ENCODE measurements around the gene DGKE. TPM values are rescaled to one million over a fixed set of nuclear protein-coding genes. Genes with fewer than 3 reads are reported as not detected.

Gene DGKE
- total RNA-seq, 4 donors from 2014 or later = 7.1 to 12.5 (median 11.1) TPM

DNA sequence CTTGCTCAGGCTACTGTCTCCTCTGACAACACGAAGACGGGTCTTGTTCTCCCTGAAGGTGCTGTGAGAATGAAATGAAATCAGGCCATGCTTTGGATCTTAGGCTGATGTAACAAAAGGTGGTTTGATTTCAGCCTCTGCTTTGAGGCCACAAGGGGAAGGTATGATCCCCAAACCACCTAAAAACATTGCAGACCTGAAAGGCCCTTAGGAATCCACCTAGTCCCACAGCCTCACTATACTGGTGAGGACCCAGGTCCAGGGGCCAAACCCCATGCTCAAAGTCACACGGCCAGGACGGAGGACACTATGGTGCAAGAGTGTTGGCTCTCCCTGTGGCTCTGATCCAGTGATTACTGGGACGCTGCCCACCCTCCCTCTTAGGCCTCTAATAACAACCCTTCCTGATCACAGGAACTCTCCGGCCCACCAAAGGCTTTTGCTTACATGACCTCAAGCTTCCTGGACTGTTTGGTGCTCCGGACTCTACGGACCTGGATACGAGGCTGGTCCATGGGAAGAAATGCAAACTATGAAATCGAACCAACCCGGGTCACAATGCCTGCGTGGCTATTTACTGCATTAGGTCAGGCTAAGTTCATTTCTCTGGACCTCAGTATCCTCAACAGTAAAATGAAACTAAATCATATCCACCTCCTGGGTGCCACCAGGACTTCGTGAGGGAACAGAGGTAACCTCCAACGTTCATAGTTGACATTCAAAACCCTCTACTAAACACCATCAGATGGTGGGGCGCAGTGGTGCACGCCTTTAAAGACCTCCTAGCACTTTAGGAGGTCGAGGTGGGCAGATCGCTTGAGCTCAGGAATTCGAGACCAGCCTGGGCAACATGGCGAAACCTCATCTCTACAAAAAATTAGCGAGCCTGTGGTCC is 78.4 kb downstream of the DGKE start:
- TF ChIP-seq POLR2AphosphoS5 (IDR thresholded peaks at IDR 0.05) = peak in 1 of 2 donors; percentile 20
- TF ChIP-seq, protein P1, sequence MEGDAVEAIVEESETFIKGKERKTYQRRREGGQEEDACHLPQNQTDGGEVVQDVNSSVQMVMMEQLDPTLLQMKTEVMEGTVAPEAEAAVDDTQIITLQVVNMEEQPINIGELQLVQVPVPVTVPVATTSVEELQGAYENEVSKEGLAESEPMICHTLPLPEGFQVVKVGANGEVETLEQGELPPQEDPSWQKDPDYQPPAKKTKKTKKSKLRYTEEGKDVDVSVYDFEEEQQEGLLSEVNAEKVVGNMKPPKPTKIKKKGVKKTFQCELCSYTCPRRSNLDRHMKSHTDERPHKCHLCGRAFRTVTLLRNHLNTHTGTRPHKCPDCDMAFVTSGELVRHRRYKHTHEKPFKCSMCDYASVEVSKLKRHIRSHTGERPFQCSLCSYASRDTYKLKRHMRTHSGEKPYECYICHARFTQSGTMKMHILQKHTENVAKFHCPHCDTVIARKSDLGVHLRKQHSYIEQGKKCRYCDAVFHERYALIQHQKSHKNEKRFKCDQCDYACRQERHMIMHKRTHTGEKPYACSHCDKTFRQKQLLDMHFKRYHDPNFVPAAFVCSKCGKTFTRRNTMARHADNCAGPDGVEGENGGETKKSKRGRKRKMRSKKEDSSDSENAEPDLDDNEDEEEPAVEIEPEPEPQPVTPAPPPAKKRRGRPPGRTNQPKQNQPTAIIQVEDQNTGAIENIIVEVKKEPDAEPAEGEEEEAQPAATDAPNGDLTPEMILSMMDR (IDR thresholded peaks at IDR 0.05) = no peak
- Histone ChIP-seq H3K9me3 (no peaks in the 10 kb centered on the region), H3K27me3 (no peaks in the 10 kb centered on the region), H3K4me1 (peaks cover 54 to 71% (median 63%) of the 10 kb centered on the region in 4 donors), H3K4me3 (peak overlapping the region; percentile 74 to 97 (median 82)), H3K27ac (replicated peaks in 1 of 4) (peak overlapping the region; percentile 83 to 93 (median 88)), H3K36me3 (peaks cover 4 to 17% (median 14%) of the 10 kb centered on the region in 4 donors)
- WGBS = 69% methylated on average over 17 of the region's 21 CpGs
- intact Hi-C loops (cut with DNase I) = loop anchor here (5.0 kb wide), 1 partner anchor 75 kb away; no protein-coding TSS in a partner anchor
- DNase-seq (ENCODE audit: extremely low spot score) = no peak

DNA sequence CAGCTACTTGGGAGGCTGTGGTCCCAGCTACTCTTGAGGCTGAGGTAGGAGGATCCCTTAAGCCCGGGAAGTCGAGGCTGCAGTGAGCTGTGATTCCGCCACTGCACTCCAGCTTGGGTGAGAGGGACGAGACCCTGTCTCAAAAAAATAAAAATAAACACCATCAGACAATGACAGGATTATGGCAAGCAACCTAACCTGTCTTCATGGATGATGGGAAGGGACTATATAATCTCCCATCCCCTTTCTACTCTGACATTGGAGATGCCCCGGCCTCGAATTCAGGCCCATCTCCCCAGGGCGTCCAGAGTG is 79.0 kb downstream of the DGKE start:
- peak overlapping the region; percentile 74 to 97 (median 82) for H3K4me3 ChIP-seq
- peak overlapping the region; percentile 83 to 93 (median 88) for H3K27ac ChIP-seq (replicated peaks in 1 of 4)
- DNase-seq (ENCODE audit: extremely low spot score) = no peak
- intact Hi-C loops (cut with DNase I) = loop anchor here (5.0 kb wide), 1 partner anchor 76 kb away; no protein-coding TSS in a partner anchor
- peaks cover 54 to 71% (median 63%) of the 10 kb centered on the region in 4 donors for H3K4me1 ChIP-seq
- no peaks in the 10 kb centered on the region for H3K9me3 ChIP-seq
- WGBS = 38% methylated on average over 7 of the region's 7 CpGs
- H3K36me3 ChIP-seq = peaks cover under 1 to 11% (median 8%) of the 10 kb centered on the region in 4 donors
- no peak for TF ChIP-seq POLR2A (IDR thresholded peaks at IDR 0.05; ENCODE audit: low read depth)
- no peak for TF ChIP-seq POLR2AphosphoS5 (IDR thresholded peaks at IDR 0.05)
- TF ChIP-seq, protein P1 (IDR thresholded peaks at IDR 0.05) = no peak
- H3K27me3 ChIP-seq = no peaks in the 10 kb centered on the region

DNA sequence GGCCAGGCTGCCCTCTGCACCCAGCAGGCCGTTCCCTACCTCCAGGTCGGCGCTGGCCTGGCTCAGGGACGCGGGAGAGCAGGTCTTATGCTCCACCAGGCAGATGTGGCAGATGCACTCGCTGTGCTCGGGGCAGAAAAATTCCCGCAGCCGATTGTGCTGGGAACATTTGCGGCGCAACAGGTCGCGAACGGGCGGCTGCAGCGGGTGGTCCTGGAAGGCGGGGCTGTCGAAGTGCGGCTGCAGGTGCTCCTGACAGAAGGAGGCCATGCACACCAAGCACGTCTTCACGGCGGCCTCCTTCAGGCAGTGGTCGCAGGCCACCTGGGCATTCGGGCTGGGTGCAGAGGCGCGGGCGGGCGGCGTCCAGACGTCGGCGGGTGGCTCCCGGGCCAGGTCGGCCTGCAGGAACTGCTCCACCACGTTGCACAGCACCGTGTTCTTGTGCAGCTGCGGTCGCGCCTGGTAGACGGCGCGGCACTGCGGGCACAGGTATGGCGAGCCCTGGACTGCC is 79.5 kb downstream of the DGKE start:
- H3K4me3 ChIP-seq = peak overlapping the region; percentile 74 to 97 (median 82)
- H3K9me3 ChIP-seq = no peaks in the 10 kb centered on the region
- DNase-seq (ENCODE audit: extremely low spot score) = no peak
- WGBS = 0% methylated on average over 1 of the region's 44 CpGs
- peaks cover 0 to 7% (median 4%) of the 10 kb centered on the region in 4 donors for H3K36me3 ChIP-seq
- intact Hi-C loops (cut with DNase I) = loop anchor here (5.0 kb wide), 1 partner anchor 76 kb away; no protein-coding TSS in a partner anchor
- no peak for TF ChIP-seq POLR2A (IDR thresholded peaks at IDR 0.05; ENCODE audit: low read depth)
- TF ChIP-seq POLR2AphosphoS5 (IDR thresholded peaks at IDR 0.05) = no peak
- no peak for TF ChIP-seq EP300 (IDR thresholded peaks at IDR 0.05)
- TF ChIP-seq, protein P1 (IDR thresholded peaks at IDR 0.05) = no peak
- H3K27ac ChIP-seq (replicated peaks in 1 of 4) = peak overlapping the region; percentile 83 to 93 (median 88)
- H3K27me3 ChIP-seq = no peaks in the 10 kb centered on the region
- peaks cover 50 to 69% (median 63%) of the 10 kb centered on the region in 4 donors for H3K4me1 ChIP-seq

DNA sequence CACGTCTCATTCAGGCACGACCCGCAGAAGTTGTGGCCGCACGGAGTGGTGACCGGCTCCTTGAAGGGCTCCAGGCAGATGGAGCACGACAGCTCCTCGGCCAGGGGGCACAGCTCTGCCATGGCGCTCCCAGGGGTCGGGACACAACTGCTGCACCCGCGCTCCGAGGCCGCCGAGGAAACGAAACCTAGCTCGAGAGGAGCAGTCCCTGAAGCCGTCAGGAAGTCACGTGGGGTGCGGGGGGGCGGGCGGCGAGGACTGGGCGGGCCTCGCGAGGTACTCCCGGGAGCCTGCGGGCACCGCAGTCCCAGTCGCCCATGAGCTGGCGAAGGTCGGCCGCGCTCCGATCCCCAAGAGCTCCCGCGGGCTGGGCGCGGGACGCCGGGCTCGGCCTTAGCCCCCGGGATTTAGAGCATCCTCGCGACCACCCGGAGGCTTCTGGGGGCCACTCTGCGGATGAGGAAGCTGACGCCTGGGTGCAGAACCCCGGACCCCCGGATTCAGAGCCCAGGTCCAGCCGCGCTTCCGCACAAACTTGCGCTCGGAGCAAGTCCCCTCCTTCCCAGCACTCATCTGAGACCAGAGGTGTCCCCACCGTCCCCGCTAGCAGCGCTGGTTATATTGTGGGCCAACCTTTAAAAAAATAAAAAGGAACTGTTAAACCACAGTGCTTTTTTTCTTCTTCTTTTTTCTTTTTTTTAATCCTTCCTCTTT is 80.1 kb downstream of the DGKE start, which contains the start of gene TRIM25:
Gene TRIM25 (minus strand): TSS at position 183 of the 714 bp plus-strand sequence. CDS start 61 bp downstream, at position 122.
- Histone ChIP-seq H3K4me1 (peaks cover 44 to 63% (median 60%) of the 10 kb centered on the region in 4 donors), H3K27ac (replicated peaks in 1 of 4) (peak within 1 kb of the TSS; percentile 83 to 93 (median 88)), H3K36me3 (peaks cover 0 to 2% (median under 1%) of the 10 kb centered on the region in 4 donors), H3K9me3 (no peaks in the 10 kb centered on the region), H3K27me3 (no peaks in the 10 kb centered on the region), H3K4me3 (peak within 1 kb of the TSS; percentile 74 to 97 (median 82))
- TF ChIP-seq, protein P1 (IDR thresholded peaks at IDR 0.05) = no peak
- TF ChIP-seq POLR2A (IDR thresholded peaks at IDR 0.05; ENCODE audit: low read depth) (peak; percentile 97), POLR2AphosphoS5 (IDR thresholded peaks at IDR 0.05) (peak; percentile 92 to 98)
- WGBS = 0% methylated on average over 11 of the region's 58 CpGs
- intact Hi-C loops (cut with DNase I) = loop anchor here (5.0 kb wide), 1 partner anchor 77 kb away; no protein-coding TSS in a partner anchor
- peak; percentile 98 for DNase-seq (ENCODE audit: extremely low spot score)
